Left lung (tissue), 10 donors: ENCODE results near the gene SNX1. TPM values are rescaled to one million over a fixed set of nuclear protein-coding genes. Genes with fewer than 3 reads are reported as not detected.

Source experiments
- ATAC-seq: fragments of 200-7000 bp; cut with Tn5 transposase; one replicate; pipeline ENCODE4 v1.9.1; 2020; ENCODE audit warnings: moderate library complexity
- DNase-seq, 4 donors: peaks; one replicate each; pipeline ENCODE4 v3.0.0-alpha.2; 2013 to 2020
- H3K27ac ChIP-seq, 2 donors: fragments of 200-600 bp; sonication (generic) in 1 of 2; one replicate each; pipeline versions ENCODE4 v1.5.0 to v1.8.0; 2020 to 2021
- H3K27me3 ChIP-seq, 2 donors: fragments of 200-600 bp; sonication (generic) in 1 of 2; one replicate each; pipeline versions ENCODE4 v1.5.0 to v1.8.0; 2020 to 2021
- H3K36me3 ChIP-seq, 2 donors: fragments of 200-600 bp; sonication (generic) in 1 of 2; one replicate each; pipeline versions ENCODE4 v1.5.0 to v1.8.0; 2020 to 2021
- H3K4me1 ChIP-seq, 2 donors: fragments of 200-600 bp; one replicate each; pipeline ENCODE4 v1.8.0; 2021
- H3K4me3 ChIP-seq, 2 donors: fragments of 200-600 bp; sonication (generic) in 1 of 2; one replicate each; pipeline versions ENCODE4 v1.5.0 to v1.8.0; 2020 to 2021; ENCODE audit warnings: mild to moderate bottlenecking in 1 of 2
- H3K9me3 ChIP-seq, 2 donors: fragments of 200-600 bp; sonication (generic) in 1 of 2; one replicate each; pipeline versions ENCODE4 v1.5.0 to v1.8.0; 2020 to 2021
- CTCF ChIP-seq, 2 donors: fragments of 200-600 bp; sonication (generic) in 1 of 2; IDR thresholded peaks; one replicate each; pipeline versions ENCODE4 v1.5.0 to v1.8.0; 2021; ENCODE audit warnings: antibody characterized with exemption in 2 of 2
- intact Hi-C, 2 donors: fragments of 100-400 bp; cut with DNase I; formaldehyde crosslinking; loops; one replicate each; pipeline versions ENCODE4 v1.11.2 to v1.14.2; 2022
- polyA plus RNA-seq, 6 donors: library from polyadenylated mRNA; unstranded; fragments of 120-200 nt; gene quantifications; one replicate each; pipeline ENCODE4 v1.2.1, GENCODE V29; 2013; ENCODE audit not compliant: insufficient read length in 6 of 6
- total RNA-seq, 2 donors: library from RNA; stranded (reverse); fragmentation: NEBNext Ultra II Directional; extraction: Animal tissue kit (Norgen Biotek cat#: 25700); gene quantifications; one replicate each; pipeline ENCODE4 v1.2.1, GENCODE V29; 2021
- donor health status: DM: no; HTN: yes; CAD: no.
- donor health status: DM: no; HTN: no; CAD: no.

SNX1 gene
- total and polyA plus RNA-seq, 8 donors: 121 to 160 (median 126) TPM

- H3K27me3 ChIP-seq: peaks cover 0 to 8% of the 10 kb centered on the region in 2 donors
- intact Hi-C loops: no loop called here
- H3K27ac ChIP-seq: no peak overlapping the region
- ATAC-seq (no peak), DNase-seq (no peak)
- no peak overlapping the region for H3K4me3 ChIP-seq
- peaks cover 3 to 80% of the 10 kb centered on the region in 2 donors for H3K36me3 ChIP-seq
- no peak for TF ChIP-seq CTCF (IDR thresholded peaks at IDR 0.05)
- no peaks in the 10 kb centered on the region for H3K9me3 ChIP-seq
- H3K4me1 ChIP-seq: peaks cover 28 to 61% of the 10 kb centered on the region in 2 donors
Measured at GRCh38 chr15:64157599-64158125, 61.9 kb downstream of the SNX1 start.

- intact Hi-C loops: no loop called here
- ATAC-seq: no peak
- Histone ChIP-seq H3K9me3 (no peaks in the 10 kb centered on the region), H3K27ac (no peak overlapping the region), H3K4me3 (no peak overlapping the region), H3K4me1 (peaks cover 27 to 52% of the 10 kb centered on the region in 2 donors), H3K27me3 (no peaks in the 10 kb centered on the region), H3K36me3 (peaks cover 3 to 80% of the 10 kb centered on the region in 2 donors)
- no peak for TF ChIP-seq CTCF (IDR thresholded peaks at IDR 0.05)
- no peak for DNase-seq
Measured at GRCh38 chr15:64158363-64159134, 62.8 kb downstream of the SNX1 start.

DNA sequence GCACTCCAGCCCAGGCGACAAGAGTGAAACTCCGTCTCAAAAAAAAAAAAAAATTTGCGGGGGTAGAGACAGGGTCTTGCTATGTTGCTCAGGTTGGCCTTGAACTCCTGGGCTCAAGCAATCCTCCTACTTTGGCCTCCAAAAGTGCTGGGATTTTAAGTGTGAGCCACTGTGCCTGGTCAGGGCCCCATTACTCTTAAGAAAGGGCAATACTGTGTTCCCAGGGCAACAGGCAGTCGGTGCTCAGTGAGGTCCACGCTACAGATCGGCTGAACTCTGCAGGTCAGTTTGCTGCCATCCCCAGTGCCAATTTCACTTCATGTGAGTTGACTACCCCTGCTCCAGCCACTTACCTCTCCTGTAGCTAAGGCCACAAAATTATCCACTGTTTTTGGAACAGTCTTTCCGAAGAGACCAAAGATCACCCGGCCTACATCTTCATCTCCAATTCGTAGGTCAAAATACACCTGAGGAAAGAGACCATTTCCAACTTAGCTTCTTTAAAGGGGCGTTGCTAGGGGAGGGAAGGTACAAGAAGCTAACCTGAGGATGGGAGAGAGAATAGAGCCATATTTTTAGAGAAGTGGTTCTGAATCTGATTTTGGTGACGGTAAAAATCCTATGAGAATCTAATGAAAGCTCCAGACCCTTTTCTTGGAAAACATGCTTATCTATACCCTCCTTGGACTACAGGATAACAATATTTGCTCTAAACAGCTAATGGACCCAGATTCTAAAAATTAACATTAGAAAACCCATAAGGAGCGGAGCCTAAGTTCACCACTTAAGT is 66.1 kb downstream of the SNX1 start:
- Histone ChIP-seq H3K4me1 (peaks cover 27 to 58% of the 10 kb centered on the region in 2 donors), H3K9me3 (no peaks in the 10 kb centered on the region), H3K4me3 (peak overlapping the region; percentile 74 to 95), H3K27ac (peak overlapping the region; percentile 79 to 94), H3K36me3 (peaks cover 3 to 49% of the 10 kb centered on the region in 2 donors), H3K27me3 (no peaks in the 10 kb centered on the region)
- TF ChIP-seq CTCF (IDR thresholded peaks at IDR 0.05): no peak
- DNase-seq (no peak), ATAC-seq (no peak)
- intact Hi-C loops: no loop called here

DNA sequence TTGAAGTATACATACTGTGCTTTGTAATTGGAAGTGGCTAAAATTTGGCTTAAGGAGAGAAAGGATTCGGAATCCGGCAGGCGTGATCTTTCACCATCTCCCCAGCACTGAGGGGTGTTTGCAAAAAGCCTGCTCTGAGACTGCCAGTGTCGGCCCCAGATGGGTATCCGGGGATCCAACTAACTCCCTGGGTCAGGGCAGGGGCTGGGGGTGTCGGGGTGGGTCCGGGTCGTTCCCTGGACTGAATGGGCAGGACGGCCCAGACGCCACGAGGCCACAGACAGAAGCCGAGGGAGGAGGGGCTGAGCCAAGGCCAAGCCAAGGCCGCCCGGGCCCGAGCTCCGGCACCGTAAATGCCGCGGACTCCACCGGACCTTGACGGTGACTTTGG is 66.7 kb downstream of the SNX1 start:
- Histone ChIP-seq H3K9me3 (no peaks in the 10 kb centered on the region), H3K36me3 (peaks cover 3 to 43% of the 10 kb centered on the region in 2 donors), H3K4me1 (peaks cover 27 to 58% of the 10 kb centered on the region in 2 donors), H3K27me3 (no peaks in the 10 kb centered on the region), H3K27ac (peak overlapping the region; percentile 79 to 94), H3K4me3 (peak overlapping the region; percentile 74 to 95)
- ATAC-seq (peak; percentile 47), DNase-seq (no peak)
- no peak for TF ChIP-seq CTCF (IDR thresholded peaks at IDR 0.05)
- intact Hi-C loops: no loop called here
